Epidermal melanocyte (primary cell): Measurements from ENCODE around the gene RCC2.
"Not testable (repeated sequence)": the region's sequence is repeated elsewhere in the genome, so short reads cannot be mapped to it uniquely, and the experiment has no call there.

ENCODE experiments used
- DNase-seq: peaks from one replicate; pipeline ENCODE4 v3.0.0; 2011; ENCODE audit warnings: low spot score; ENCODE audit not compliant: insufficient read length

The RCC2 gene

DNA sequence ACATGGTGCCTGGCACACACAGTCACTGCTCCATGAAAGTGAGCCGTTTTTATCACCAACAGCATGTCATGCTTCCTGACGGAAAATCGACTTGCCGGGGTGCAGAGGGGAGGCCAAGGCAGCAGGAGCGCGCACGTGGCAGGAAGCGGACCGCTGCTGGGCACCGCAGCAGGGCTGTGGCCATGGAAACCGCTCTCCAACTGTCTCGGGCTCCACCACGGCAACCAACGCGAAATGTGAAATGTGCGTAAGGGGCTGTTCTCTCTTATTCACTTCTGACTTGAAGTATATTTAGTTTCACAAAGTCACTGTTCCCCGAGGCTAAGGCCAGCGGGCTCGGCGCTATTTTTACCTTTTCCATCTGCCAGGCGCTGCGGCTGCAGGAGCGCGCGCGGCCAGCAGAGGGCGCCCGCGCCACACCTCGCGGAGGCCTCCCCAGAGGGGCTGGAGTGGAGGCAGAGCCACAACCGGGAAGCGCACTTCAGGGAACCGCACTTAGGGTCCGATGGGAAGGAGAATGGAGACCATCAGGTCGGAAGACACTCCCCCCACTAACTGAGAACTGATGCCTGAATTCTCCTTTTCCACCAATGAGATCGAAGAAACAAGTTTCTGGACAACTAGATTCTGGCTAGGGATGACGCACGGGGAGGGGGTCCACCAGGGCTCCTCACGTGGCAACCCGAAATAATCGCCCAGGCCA is 19.7 kb downstream of the RCC2 start:
- DNase-seq = peak; percentile 86

DNA sequence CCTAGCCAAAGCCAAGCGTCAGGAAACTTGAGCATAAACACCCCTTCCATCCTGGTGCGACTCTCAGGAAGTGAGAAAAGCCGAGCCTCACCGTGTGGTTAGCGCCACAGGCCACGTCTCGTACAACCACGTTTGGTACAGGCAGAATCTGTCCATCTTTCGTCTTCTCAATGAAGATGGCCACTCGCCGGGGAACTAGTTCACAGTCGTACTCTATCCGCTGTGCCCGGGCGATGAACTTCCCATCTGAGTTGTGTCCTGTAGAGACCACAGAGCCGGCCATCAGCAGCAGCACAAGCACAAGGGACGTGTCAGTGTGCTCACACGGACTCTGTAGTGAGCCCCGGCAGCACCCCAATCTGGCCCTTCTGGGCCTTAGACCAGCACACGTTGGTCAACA is 23.1 kb downstream of the RCC2 start:
- DNase-seq = no peak

DNA sequence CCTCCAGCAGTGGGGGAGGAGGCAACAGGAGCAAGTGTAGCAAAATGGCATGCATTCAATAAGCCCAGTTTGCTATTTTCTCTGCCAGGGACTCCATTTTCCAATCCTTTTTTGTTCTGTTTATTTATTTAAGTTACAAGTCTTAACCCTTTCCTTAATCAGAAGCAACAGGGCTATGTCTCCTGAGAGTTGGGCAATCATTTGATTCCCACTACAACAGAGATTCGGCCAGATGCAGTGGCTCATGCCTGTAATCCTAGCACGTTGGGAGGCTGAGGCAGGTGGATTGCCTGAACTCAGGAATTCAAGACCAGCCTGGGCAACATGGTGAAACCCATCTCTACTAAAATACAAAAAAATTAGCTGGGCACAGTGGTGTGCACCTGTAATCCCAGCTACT is 25.5 kb downstream of the RCC2 start:
- DNase-seq = no peak

DNA sequence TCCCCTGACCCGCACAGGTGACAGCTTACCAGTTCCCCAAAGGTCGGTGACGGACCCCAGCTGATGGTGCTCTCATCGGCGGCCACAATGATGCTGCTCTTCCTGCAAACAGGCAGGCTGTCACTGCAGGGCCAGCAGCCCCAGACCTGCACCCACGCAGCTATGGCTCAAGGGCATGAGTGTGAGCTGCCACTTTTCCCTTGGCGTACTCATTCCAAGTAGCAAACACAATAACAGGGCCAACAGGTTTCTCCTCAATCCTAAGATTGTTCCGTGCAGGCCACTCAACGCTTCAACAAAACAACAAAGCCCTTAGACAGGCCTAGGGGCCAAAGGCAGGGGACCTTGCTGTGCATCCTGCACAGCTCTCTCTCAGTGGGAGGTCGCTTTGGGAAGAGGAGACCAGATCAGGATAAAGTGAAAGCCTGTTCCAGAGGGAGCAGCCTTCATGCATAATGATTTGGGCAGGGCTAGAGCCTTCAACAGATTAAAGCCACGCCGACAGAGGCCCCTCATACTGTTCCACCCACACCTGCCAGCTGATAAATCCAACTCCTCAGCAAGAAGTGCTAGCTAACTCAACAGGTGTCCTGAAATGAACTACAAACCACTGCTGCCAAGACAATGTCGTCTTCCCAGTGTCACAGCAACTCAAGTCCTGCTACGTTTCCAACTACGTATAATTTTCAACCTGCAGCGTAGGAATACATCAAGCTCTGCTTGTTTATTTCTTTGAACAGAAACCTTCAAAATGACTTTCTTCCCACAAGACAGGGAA is 27.2 kb downstream of the RCC2 start:
- DNase-seq = no peak

DNA sequence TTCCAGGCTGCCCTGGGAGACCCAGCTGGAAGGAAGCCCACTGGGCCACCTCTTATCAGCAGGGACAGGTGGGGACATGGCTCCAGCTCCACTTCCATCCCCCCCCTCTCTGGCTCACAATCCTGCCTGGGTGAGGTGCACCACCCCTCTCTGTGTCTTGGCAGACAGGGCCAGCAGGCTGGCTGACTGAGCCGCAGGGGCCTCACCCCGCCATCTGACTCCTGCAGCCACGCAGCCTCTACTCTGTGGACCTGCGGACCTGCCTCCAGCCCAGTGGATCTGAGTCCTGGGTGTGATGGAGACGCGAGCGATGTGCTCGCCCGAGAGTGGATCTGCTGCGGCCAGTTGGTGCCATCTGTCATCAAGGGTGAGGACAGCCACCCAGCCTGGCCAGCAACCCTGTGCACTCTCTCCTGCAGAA is 30.1 kb downstream of the RCC2 start:
- DNase-seq = no peak

DNA sequence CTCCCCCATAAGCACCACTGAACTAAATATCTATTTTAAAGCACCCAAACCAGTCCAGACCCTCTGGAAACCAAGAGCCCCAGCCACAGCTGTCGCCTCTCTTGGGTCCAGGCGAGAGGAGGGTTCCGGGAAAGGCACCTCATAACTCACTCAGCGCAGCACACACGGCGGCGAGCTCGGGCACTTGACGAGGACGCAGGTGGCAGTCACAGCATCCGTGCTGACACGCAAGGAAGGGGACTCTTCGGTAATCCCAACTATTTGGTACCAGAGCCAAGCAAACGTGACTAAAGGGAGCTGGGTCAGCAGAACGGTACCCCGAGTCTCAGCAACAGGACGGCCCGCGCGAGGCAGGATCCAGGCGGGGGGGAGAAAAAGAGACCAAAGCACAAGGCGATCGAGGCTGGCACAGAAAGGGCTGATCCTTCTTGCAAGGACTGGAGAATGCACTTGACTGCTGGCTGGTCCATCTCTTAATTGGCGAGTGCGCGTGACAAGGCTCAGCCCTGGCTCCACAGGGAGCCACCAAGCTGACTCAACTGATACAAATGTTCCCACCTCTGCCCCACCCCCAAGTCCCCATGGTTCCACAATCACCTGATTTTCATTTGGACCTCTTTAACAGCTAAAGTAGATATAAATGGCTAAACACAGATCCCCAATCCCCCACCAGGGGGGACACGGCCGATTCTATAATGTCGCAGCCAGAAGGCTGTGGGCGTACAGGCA is 31.5 kb downstream of the RCC2 start:
- not testable (repeated sequence) for DNase-seq

DNA sequence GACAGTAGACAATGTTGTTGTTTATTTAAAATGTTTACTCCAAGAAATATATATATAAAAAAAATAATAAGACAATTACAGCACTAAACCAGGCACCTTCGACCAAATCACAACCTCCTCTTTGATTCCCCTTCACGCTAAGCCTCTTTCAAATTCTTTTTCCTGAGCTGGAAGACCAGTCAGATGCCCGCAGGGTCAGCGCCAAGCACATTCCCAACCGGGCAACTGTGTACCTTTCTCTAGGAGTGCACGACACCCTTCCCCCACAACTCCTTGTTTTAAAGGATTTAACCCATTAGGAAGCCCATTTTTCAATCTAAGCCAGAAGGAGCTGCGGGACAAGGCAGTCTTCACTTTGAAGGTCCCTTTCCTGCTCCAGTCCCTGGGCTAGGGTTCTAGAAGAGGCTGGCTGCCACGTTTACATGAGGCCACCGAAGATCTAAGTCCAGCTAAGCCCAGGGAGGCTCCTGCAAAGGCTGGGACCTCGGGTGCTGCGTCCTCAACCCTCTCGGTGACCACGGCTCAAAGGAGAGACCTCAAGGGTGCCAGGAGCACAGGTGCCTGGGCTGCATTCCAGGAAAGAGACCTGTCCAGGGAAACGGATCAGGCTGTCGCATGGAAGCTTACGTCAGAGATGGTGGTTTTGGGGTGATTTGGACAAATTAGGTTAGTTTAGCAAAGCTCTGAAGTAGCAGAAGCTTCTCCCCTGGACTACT is 32.6 kb downstream of the RCC2 start:
- DNase-seq = not testable (repeated sequence)

DNA sequence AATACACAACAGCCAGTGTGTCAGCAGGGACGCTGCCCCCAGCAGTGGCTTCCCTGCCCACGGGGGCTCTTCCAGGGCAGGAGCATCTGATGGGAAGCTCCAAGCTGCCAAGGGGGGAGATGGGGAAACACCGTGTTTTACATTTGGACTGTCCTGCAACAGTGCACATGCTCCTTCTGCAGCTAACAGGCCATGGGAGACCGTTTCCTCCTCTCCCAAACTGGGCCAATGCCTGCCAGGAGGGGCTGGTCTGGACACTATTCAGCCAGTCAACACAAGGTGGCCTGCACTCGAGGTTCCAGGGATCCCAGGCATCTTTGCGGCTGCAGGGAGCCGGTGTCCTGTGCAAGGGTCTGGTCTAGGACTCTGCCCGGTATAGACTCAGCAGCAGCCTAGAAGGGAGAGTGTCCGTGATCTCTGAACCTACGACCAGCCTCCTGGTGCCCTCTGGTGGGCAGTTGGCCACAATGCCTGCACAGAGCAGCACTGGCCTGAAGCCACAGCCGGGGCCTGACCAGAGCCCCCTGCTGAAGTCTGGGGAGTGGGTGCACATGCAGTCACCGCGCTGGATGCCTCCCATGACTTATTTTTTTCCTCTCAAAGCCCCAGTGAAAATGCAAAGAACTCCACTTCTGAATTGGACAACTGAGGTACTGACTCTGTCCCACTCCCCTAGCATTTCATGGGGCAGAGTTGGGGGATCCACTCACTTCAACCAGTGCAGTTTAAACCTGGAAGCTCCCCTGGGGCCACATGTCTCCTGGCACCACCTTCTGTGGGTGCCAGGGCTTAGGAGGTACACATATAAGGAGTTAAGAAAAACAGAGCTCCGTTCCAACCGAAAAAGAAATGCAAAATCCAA is 33.3 kb downstream of the RCC2 start:
- peak; percentile 88 for DNase-seq

DNA sequence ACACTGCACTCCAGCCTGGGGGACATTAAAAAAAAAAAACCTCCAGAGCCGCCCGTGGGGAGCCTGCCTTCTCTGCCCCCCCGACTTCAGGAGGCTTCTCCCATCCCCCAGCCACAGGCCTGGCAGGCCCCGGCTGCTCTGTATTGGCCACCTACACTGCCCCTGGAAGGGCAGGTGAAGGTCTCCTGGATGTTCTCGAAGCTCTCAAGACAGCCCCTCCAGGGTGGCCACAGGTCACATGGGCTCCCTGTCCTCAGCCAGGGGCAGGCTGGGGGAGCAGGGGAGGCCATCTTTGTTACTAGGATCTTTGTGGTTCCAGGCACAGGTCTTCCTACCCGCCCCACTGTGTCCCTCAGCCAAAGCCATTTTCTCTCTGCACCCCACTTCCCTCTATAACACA is 34.7 kb downstream of the RCC2 start:
- no peak for DNase-seq

DNA sequence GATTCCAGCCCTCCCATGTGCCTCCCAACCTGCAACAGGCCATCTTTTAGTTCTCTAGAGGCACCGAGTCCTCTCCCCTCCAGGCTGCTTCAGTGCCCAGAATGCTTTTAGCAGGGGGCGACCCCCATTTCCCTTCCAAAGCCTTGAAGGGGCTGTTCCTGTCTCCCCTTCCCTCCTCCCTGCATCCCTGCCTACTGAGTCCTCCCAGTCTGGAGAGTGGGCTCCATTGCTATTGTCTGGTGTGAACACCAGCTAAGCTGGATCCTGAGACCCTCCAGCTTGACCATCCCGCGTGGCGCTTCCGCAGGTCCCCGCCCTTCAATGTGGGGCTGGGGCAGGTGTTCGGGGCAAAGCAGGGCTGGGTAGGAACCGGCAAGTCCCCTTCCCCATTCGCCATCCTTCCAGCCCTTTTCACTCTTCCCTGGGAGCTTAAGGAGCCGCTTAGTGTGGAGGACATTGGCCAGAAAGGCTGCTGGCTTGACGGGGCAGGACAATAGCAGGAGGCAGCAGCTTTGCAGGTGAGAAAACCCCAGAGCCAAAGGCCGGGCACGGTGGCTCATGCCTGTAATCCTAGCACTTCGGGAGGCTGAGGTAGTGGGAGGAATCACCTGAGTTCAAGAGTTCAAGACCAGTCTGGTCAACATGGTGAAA is 35.3 kb downstream of the RCC2 start:
- no peak for DNase-seq

DNA sequence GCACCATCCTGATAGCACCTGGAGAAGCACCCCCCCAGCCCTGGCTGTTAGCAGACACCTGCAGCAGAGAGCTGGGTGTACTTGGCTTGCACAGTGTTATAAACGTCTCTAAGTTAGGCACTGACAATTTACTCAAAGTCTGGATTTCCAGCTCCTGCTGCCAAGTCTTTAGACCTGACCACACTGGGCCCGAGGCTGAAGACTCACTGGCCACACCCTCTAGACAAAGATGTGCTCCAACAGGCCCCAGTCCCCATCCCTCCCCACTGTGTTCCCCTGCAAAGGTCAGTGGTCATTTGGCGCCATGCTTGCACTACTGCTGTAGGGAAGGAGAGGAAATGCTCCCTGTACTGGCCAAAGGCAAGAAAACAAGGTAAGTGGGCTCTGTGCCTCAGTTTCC is 36.4 kb downstream of the RCC2 start:
- DNase-seq = no peak

DNA sequence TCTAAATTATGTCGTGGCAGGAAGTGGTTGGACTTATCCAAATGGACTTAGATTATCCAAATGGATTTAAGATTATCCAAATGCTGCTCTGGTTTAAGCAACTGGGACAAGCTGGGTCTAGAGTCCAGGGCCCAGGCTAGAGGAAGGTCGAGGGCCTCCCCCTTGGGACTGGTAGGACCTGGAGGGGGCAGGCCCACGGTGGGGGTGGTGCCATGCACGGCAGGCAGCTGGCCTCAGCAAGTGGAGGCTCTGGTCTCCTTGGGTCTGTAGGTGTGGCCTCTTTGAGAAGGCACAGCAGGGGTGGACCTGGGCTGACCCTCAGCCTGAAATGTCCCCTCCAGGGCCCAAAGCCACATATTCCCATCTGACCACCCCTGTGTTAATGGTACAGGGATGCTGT is 37.6 kb downstream of the RCC2 start:
- DNase-seq = no peak

DNA sequence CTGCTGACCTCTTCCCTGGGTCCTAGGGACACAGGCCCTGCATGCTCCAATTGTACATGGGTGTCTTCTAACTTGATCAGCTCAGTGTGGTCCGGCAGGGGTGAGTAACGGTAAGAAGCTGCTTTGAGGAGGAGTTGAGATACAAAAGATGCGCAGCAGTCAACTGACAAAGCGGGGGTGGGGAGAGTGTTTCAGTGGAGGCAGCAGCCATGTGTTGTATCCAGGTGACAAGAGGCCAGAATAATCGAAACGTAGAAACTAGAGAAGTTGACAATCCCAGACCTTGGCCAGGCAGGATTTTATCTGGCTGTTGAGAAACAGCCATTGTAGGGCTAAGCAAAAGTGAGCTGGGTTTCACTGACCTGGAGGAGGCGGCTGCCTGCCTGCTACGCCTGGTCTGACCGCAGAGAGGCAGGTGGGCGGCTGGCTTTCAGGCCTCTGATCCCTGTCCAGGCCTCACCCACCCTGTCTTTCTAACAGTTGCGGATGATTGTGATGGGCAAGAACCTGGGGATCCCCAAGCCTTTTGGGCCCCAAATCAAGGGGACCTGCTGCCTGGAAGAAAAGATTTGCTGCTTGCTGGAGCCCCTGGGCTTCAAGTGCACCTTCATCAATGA is 38.6 kb downstream of the RCC2 start:
- DNase-seq = no peak

DNA sequence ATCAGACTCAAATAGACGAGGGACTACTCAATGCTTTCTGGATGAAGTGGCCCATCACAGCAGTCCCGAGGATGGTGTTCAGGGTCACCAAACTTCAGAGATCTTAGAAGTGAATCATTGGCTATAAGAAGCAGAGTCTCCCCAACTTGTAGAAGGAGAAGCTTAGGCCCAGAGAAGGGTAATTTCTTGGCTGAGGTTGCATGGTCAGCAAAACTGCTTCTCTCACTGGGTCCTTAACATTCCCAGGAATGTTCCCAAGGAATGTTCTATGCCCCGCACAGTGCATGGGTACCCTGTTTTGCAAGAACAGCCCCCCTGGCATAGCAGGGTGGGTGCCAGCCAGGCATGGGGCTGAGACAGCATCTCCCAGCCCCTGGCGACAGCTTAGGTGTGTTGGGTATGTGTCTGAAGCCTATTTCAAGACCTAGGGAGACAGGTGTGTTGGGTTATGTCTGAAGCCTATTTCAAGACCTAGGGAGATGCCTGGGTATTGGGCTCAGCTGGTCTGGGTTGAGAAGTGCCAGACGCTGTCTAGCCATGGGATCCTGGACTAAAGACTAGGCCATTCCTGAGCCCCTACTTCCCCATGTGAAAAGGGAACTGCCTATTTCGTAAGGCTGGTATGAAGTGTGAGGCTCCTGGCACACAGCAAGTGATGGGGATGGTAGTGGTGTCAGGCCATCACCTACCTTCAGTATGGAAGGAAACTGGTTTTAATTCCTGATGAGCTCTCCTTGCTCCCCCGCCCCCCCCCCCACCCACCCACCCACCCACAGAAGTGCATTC is 41.4 kb downstream of the RCC2 start:
- DNase-seq = no peak

DNA sequence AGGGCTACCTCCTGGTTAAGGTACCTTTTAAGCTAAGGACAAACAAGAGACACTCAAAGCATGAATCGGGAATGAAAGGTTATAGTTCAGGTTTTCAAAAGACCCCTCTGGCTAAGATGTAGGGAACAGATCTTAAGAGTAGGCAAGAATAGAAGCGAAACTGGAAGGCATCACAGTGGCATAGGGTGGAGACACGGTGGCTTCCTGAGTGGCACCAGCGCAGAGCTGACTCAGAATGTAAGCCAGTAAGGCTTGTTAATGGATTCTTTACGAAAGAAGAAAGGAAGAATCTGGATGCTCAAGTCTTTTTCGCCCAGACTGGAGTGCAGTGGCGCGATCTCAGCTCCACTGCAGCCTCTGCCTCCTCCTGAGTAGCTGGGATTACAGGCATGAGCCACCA is 46.2 kb downstream of the RCC2 start:
- DNase-seq = no peak

DNA sequence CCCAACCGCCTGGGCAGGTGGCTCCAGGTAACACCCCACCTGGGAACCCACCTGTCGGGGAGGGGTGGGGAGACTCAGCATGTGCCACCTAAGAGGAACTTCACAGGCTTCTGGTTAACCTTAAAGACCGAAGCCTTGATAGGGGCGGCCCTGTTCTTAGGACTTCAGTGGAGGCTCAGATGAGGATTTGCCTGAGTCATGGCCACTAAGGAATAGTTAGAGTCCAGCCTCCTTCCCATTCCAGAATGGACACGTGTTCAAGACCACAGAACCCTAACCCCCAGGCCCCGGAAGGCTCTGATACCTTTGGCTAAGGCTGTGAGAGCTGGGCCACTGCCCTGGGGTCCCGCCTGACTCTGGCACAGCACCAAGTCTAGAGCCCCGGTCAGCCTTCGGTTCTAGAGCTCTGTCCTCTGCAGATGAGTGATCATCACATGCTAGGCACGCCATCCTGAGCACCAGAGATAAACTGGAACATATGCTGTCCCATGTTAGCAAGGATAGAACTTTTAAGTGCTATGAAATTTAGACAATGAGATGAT is 47.2 kb downstream of the RCC2 start:
- no peak for DNase-seq

DNA sequence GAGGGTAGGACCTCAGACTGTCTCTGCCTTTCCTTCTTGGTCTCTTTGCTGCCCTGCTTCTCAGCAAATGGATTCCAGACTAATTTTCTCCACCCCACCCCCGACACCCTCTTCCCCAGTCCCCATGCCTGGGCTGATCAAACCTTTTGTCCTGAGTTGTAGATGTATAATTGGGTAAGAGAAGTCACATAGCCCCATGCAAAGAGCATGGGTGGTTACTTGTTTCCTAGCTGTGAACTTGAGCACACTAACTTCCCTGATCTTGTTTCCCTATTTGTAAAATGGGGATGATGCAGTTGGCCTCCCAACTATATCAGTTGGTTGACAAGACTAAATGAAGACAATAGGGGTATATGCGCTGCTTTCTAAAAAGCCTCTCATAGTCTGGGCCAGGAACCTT is 58.3 kb downstream of the RCC2 start:
- no peak for DNase-seq

DNA sequence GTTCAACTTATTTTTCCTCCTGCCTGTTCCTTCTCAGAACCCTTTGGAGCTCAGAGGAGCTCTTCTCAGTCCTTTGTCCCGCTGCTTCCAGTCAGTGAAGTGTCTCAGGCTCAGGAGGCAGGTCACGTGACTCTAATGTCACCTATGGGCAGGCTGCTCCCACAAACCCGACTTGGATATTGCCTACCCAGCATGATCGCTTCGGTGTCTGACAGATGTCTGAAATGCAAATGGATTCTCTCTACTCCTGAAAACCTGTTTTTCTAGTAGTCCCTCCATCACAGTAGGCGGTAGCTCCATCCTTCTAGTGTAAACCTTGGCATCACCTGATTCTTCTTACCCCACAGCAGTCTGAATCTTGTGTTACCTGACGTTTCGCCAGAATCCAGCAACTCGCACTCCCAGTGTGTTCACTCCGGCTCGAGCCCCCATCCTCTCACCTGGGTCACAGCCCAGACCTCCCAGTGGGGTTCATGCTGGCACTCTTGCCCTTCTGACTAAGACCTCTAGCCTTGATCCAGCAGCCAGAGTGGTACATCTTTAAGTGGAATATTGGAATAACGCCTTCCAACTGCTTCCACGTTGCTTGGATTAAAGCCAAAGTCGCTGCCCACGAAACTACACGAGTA is 62.0 kb downstream of the RCC2 start:
- no peak for DNase-seq
